Stimulated activated CD4-positive, alpha-beta T cell treated with anti-CD3 and anti-CD28 coated beads, TNF-alpha, amount 100 ng/mL, for 4 hours (primary cell): Measurements from ENCODE around the gene PERM1.
"Not testable (repeated sequence)": the region's sequence is repeated elsewhere in the genome, so short reads cannot be mapped to it uniquely, and the experiment has no call there.

Source experiments
- DNase-seq, 3 experiments: peaks; one replicate each; pipeline ENCODE4 v3.0.0-alpha.2; 2020; ENCODE audit warnings: low read depth in 3 of 3

The PERM1 gene, protein sequence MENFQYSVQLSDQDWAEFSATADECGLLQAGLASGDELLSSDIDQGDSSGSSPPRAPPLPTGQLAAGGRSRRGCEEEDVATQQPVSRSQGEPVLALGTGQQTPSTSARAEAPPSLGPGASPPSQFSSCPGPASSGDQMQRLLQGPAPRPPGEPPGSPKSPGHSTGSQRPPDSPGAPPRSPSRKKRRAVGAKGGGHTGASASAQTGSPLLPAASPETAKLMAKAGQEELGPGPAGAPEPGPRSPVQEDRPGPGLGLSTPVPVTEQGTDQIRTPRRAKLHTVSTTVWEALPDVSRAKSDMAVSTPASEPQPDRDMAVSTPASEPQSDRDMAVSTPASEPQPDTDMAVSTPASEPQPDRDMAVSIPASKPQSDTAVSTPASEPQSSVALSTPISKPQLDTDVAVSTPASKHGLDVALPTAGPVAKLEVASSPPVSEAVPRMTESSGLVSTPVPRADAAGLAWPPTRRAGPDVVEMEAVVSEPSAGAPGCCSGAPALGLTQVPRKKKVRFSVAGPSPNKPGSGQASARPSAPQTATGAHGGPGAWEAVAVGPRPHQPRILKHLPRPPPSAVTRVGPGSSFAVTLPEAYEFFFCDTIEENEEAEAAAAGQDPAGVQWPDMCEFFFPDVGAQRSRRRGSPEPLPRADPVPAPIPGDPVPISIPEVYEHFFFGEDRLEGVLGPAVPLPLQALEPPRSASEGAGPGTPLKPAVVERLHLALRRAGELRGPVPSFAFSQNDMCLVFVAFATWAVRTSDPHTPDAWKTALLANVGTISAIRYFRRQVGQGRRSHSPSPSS

DNA sequence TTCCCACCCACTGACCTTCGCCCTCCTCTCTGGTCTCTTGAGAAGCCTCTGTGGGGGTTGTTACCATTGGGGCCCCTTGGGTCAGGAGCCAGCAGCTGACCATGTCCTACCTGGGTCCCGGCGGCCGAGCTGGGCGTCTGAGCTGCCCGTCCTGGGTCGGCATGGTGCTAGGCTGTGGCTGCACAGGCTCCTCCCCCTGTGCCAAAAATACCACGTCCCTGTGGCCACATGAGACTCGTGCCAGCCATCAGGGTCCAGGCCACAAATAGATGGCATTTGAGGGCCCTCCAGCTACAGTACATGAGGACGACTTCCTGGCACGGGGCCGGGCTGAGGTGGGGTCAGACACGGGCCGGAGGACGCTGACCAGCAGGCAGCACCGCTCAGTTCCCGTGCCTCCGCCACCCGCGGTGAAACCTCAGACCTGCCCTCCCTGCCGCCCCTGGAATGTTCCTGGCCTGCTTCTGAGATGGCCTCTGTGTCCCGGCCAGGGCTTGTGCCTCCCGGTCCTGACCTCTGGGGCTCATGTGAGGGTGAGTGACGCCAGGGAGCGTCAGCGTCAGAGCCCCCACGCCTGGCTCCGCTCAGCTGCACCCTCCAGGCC lies at the start of gene PERM1:
Gene PERM1 (minus strand): TSS at position 139 of the 604 bp plus-strand sequence. CDS start 1,064 bp downstream, outside the sequence.
- no peak for DNase-seq

DNA sequence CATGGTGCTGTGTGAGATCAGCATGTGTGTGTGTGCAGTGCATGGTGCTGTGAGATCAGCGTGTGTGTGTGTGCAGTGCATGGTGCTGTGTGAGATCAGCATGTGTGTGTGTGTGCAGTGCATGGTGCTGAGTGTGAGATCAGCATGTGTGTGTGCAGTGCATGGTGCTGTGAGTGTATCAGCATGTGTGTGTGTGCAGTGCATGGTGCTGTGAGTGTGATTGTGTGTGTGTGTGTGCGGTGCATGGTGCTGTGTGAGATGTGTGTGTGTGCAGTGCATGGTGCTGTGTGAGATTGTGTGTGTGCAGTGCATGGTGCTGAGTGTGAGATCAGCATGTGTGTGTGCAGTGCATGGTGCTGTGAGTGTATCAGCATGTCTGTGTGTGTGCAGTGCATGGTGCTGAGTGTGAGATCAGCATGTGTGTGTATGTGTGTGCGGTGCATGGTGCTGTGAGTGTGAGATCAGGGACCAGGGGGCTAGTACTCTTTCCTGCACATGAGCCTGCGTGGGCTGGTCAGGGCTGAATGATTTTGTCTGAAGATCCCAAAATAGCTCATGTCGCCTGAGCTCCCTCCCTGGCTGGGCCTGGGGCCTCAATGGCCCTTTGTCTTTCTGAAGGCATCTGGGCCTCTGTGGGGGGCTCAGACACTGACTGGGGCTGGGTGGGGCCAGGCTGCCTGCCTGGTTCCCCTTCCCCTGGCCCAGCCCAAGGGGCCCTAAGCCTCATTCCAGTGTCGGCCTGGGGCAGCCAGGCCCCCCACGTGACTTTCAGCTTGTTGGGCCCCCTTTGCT lies 49.2 kb upstream of the PERM1 start:
- not testable (repeated sequence) for DNase-seq

DNA sequence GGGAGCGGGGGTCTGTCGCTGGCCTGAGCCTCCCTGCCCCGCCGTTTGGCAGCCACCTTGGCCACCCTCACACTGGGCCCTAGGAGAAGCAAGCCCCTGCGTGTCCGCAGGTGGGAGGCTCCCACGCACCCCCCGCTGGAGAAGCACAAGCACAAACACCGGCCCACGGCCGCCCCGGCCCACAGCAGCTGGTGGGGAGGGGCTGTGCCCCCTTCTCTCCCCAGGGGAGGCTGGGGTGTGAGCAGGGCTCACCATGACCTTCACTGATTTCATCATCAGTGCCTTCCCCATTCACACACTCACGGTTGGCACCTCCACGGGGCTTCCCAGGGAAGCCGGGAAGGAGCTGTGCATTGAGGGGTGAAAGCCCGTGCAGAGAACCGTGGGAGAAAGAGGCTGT lies 45.9 kb upstream of the PERM1 start:
- no peak for DNase-seq

DNA sequence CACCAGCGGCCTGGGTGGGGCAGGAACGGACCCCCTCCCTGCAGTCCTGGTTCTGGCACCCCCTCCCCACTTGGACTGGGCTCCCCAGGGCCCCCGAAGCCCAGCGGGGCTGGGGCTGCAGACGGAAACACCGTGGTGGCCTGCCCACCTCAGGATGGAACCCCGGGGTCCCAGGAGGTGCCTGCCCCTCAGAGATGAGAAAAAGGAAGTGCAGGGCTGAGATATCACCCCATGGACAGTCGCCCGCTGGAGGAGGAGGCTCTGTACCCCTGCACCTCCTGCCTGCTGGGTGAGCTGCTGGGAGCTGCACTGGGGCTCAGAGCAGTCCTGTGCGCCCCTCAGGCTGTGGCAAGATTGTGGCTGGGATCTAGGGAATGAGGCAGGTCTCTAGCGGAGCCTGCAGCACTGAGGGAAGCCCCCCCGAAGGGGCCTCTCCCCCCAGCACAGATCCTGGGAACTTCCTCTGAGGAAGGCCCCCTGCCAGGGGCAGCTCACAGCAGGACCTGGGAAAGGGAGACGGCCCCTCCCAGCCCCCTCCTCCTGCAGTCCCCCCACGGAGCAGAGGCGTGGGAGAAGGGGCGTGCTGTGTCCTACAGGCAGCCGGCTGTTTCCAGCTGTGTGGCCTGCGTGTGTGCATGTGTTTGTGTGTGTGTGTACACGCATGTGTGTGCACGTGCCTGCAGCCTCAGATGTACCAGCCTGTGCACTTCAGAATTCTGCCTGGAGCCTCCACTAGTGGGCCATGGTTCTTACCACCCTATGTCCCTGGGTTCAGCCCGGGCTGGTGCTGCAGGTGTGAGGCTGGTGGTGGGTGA lies 44.9 kb upstream of the PERM1 start:
- no peak for DNase-seq

- DNase-seq: no peak
These were observed 43.8 kb upstream of the PERM1 start for GRCh38 chr1:1025730-1026129.

GRCh38 chr1:1024771-1025699 lies 43.1 kb upstream of the PERM1 start:
- DNase-seq: no peak

DNA sequence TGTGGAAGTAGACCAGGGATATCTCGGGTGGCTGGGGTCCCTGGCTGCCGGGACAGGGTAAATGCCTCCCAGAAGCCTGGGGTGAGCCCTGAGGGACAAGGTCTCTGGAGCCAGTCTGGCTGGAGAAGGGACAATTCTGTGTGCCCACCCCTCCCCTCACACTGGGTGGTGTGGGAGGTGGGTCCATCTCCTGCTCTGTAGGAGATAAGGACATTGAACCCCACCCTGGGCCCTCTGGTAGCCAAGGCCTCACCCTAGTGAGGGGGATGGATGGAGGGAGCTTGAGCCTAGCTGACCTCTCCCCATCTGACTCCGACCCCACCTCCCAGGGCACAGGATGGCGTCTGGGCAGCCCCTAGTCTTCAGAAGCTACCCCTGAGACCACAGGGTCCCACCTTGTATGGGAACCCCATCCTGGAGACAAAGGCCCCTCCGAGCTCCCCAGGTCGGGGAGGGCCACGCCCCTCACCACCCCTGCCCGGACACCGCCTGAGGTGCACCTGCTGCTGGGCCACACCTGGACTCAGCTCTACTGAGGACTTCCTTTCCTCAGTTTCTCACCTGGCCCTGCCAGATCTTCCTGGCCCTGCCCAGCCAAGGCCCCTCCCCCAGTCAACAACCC lies 42.4 kb upstream of the PERM1 start:
- DNase-seq: no peak

DNA sequence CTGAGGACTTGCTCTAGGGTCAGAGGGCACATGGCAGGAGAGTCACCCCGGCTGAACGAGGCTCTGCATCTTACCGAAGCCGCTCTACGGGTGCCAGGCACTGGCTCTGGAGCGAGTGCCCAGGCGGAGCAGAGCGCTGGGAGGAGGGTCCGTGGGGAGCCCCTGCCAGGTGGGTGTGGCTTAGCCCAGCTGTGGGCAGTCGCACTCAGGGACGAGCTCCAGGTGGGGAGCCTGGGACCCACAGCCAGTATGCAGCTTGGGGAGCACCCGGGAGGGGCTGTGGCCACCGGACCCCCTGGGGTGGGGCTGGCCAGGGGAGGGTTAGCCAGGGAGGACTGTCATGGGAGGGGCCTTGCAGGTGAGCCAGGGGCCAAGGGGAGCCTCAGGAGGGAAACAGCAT lies 41.8 kb upstream of the PERM1 start:
- no peak for DNase-seq

DNA sequence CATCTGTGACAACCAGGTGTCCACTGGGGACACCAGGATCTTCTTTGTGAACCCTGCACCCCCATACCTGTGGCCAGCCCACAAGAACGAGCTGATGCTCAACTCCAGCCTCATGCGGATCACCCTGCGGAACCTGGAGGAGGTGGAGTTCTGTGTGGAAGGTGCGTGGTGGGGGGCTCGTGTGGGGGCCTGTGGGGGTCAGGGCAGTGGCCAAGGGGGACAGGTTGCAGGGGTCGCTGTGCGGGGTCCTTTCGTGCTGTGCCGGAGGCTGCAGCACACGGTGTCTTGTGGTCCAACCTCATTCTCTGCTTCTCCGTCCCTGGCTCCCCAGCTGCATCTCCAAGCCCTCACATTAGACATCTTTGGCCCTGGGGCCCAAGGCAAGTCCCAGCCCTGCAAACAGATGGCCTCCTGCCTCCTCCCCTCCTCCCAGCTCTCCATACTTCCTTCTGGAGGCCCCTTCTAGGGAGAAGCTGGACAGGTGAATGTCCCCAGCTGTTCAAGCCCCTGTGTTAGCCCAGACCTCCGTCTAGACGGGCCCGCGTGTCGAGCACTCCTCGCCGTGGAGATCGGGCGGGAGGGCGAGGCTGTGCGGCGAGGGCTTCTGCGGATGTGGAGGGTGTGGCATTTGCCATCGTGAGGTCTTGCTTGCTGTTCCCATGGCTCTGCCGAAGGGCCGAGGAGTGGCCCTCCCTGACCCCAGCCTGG lies 40.6 kb upstream of the PERM1 start:
- DNase-seq: no peak

GRCh38 chr1:1021920-1022259 lies 40.0 kb upstream of the PERM1 start:
- DNase-seq: no peak

- no peak for DNase-seq
These were observed 39.4 kb upstream of the PERM1 start for GRCh38 chr1:1021010-1021919.

DNA sequence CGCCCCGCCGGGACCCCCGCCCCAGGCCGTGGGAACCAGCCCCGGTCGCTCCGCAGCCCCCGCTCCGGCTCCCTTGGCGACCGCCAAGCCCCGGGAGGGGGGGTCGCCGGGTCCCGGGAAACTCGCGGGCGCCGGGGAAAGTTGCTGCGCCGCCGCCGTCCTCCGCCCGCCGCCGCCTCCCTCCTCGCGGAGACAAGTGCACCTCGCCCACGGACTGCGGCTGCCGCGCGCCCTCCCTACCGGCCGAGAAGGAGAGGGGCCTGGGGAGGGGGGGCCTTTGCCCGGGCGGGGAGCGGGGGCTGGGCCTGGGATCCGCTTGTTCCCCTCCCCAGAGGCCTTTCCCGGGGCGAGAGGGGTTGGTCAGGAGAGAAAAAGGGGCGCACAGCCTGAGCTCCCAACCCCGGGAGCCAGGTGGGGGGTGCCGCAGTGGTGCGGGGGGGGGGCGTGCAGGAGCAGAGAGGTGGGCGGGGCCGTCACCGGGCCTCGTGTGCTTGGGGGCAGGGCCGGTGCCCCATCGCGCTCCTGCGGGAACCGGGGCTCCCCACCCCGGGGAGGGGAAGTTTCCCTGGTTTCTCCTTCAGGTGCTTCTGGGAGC lies 38.6 kb upstream of the PERM1 start:
- peak in 1 of 3 experiments; percentile 50 for DNase-seq

DNA sequence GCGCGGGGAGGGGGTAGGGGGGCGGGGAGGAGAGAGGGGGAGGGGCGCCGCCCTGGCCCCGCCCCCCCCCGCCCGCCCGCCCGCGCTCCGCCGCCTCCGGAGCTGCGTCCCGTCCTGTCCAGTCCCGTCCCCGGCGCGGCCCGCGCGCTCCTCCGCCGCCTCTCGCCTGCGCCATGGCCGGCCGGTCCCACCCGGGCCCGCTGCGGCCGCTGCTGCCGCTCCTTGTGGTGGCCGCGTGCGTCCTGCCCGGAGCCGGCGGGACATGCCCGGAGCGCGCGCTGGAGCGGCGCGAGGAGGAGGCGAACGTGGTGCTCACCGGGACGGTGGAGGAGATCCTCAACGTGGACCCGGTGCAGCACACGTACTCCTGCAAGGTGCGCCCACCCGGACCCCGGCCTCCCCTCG lies 38.1 kb upstream of the PERM1 start, which contains the start of gene AGRN:
Gene AGRN (plus strand): TSS at position 121 of the 405 bp plus-strand sequence. CDS start 53 bp downstream, at position 174.
- no peak for DNase-seq

GRCh38 chr1:1019122-1019999 lies 37.5 kb upstream of the PERM1 start:
- peak; percentile 60 to 68 (median 67) for DNase-seq

- DNase-seq: not testable (repeated sequence)
These were observed 36.4 kb upstream of the PERM1 start for GRCh38 chr1:1018321-1018685.
